SKM-1 (cell line): ENCODE measurements around the gene RANBP17.

ENCODE experiments used
- DNase-seq: peaks from one replicate; lab custom pipeline; 2025; ENCODE audit not compliant: unreplicated experiment; lab: John Stamatoyannopoulos, UW

The RANBP17 gene

DNA sequence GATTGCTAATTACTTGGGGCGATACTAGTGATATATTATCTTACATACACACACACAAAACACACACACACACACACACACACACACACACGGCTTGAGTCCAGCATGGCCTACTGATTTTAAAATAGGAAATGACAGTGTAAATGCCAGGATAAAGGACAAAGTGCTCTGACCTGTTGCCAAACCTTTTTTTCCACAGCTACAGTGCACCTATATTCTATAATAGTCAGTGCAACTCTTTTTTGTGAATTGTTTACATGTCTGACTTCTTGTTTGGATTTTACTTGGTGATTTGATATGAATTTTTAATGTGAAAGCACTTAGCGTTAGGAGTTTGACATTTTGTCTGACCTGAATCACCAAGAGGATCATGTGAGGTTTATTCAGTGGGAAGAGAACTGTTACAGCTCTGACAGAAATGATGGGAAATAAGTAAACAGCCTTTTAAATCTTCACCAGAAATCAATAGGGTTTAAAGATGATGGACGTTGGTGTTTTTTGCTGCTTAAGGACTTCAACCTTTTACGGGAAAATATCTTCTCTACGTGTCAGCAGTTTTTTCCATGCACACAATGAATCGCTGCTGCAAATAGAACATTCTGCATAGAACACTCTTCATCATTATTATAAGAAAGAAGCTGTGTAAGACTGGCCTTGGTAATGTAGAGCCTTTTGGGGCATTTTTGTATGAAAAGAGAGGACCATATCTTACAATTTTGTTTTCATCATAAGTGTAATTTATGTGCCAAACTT lies 218.5 kb downstream of the RANBP17 start:
- no peak for DNase-seq

DNA sequence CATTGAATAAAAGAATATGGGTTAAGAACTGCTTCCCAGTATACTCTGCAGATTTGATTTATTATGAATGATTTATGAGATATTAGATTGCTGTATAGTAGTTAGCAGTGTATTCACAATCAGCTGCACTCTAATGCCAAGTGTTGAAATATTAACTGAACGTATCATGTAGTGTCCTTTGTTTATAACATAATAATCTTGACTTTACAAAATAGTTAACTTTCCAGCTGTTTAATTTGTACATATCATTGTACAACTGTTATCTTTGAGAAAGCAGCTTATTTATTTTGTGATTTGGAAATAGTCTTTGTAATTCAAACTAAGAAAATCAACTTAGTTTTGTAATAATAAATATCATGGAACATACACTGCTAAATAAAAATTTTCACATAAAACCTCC lies 219.5 kb downstream of the RANBP17 start:
- DNase-seq, result no peak

- no peak for DNase-seq
Measured at GRCh38 chr5:171092194-171092593, 230.4 kb downstream of the RANBP17 start.

DNA sequence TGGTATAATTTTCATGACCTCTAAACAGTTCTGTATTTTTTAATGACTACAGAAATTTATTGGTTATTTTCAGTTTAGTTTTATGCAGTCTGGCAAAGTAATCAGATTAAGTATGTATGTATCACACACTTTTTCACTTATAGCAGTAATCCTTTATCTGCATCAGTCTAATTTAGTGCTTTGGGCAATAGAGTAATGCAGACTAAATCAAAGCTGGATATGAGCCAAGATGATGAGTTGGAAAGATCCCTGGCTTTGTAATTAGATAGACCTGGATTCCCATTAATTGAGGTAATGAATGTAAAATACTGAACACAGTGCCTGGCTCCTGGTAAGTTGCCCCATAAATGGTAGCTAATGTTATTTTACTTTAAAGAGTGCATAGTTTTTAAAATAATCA lies 231.8 kb downstream of the RANBP17 start:
- DNase-seq, result no peak

GRCh38 chr5:171094356-171094755 lies 232.5 kb downstream of the RANBP17 start:
- DNase-seq, result no peak

- no peak for DNase-seq
Measured at GRCh38 chr5:171102877-171103610, 241.2 kb downstream of the RANBP17 start.

DNA sequence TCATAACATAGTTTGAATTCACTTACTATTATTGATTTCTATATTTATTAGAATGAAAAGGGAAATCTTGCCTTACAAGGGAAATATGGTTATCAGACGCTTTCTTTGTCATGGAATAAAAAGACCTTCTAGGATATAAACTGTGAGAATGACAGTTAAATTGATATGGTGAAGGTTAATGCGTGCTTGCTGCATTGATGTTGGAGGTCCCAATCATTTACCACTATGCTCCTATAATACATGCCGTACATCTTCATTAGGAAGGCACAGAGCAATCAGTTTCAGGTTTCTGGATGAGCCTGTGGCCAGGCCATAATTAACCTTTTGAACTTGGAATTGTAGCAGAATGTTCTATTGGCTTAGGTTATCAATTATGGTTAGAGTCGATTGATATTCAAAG lies 245.9 kb downstream of the RANBP17 start:
- DNase-seq, result no peak

DNA sequence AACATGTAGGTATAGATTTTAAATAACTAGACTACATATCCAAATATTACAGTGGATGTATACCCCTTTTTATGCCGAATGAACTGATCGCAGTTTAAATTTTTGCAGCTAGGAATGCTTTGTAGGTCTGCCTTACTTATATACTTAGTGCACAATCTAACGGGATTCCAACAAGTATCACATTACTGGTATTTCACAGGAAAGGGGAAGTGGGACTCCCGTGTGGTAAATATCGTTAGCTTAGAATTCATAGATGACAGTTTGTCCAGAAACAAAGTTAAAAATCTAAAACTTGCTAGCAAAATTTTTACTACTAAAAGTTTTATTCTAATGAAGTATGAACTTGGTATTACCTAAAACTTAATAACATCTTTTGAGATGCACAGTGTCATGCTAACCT lies 253.7 kb downstream of the RANBP17 start:
- no peak for DNase-seq

GRCh38 chr5:171116719-171117118 lies 254.9 kb downstream of the RANBP17 start:
- DNase-seq, result no peak

GRCh38 chr5:171120986-171121622 lies 259.3 kb downstream of the RANBP17 start:
- no peak for DNase-seq

DNA sequence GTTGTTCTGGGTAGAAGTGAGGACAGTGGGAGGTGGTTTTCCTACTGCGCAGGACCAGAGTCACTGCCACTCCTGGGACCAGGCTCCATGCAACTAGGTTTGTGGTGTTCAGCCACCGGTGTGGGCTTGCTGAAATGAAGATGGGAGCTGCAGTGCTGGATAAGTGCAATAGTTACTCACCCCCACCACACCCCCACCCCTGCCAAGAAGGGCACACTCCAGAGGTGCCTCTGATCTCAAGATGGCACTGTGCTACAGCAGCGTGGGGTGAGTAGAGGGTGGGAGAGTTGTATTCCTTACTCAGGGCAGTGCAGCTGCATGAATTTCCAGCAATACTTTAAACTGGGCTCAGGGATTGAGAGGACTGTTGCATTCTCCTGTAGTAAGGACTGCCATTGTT lies 259.8 kb downstream of the RANBP17 start:
- no peak for DNase-seq

- no peak for DNase-seq
Measured at GRCh38 chr5:171122372-171122771, 260.6 kb downstream of the RANBP17 start.

DNA sequence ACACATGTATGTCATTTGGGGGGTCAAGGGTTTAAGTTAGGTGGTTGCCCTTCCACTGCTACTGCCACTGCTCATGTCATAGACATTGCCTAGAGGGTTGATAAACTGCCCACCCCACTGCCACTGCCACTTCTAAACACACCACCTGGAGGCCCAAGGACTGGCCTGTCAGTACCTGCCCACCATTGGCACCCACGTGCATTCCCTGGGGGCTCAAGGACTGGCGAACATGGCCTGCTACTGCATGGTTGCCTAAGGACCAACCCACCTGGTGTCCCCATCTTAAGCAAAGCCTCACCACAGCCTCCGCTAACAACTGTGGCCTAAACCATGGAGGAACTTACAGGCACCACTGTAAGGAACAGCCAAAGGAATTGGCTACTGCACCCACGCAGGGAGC lies 261.6 kb downstream of the RANBP17 start:
- no peak for DNase-seq

DNA sequence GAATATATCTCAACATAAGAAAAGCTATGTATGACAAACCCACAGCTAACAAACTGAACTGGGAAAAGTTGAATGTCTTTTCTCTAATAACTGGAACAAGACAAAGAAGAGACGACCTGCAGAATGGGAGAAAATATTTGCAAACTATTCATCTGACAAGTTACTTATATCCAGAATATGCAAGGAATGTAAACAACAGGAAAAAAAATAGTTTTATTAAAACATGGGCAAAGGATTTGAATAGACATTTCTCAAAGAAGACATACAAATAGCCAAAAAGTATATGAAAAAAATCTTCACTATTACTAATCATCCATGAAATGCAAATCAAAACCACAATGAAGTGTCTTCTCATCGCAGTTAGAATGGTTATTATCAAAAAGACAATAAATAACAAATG lies 265.5 kb downstream of the RANBP17 start:
- no peak for DNase-seq

GRCh38 chr5:171128136-171128535 lies 266.3 kb downstream of the RANBP17 start:
- no peak for DNase-seq

- DNase-seq, result no peak
Measured at GRCh38 chr5:171129308-171129707, 267.5 kb downstream of the RANBP17 start.

- no peak for DNase-seq
Measured at GRCh38 chr5:171131497-171131896, 269.7 kb downstream of the RANBP17 start.

- DNase-seq, result no peak
Measured at GRCh38 chr5:171137768-171138525, 276.1 kb downstream of the RANBP17 start.

DNA sequence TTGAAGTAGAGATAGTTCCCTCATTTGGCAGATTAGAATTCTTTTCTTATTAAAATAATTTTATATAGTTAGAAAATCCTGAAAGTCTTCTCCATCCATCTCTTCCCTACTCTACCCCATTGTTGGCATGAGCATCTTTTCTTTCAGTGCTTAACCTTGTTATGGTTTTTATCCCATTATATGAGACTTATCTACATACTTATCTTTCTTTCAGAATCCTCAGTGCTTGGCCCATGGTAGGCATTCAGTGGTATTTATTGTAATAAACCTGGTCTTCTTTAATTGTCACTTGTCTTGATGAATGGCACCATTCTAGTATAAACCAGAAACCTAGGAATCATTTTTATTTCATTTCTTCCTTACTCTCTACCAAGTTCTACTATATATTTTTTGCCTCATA lies 277.4 kb downstream of the RANBP17 start:
- DNase-seq, result no peak

GRCh38 chr5:171142617-171143016 lies 280.8 kb downstream of the RANBP17 start:
- no peak for DNase-seq

- DNase-seq, result no peak
Measured at GRCh38 chr5:171143171-171143570, 281.4 kb downstream of the RANBP17 start.
